ENCODE data around the gene KIF1C. TPM values are rescaled to one million over a fixed set of nuclear protein-coding genes. Genes with fewer than 3 reads are reported as not detected.

The KIF1C gene
- total RNA-seq, 1 experiment from 2014 or later, result 121 TPM

DNA sequence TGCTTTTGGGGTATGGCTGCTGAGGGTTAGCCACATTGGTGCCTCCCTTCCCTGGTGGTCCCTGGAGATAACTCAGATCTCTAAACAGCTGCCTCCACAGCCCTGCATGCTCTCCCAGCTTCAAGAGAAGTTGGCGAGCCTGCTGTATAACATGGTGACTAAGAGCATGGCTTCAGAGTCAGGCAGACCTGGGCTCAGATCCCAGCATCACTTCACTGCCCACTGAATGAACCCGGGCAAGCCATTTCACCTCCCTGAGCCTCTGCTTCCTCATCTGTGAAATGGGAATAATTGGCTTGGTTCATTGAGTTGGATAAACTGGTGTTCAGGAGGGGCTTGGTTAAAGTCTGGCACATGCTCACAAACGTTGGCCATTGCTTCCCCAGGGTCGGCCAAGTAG is 16.6 kb downstream of the KIF1C start:
- Histone ChIP-seq H3K4me3 (replicated peaks in 1 of 2; ENCODE audit: low read depth in 1 of 2, low read length in 2 of 2) (no peak overlapping the region), H2AFZ (ENCODE audit: low read depth, low read length, poor library complexity, severe bottlenecking) (no peak overlapping the region), H3K4me1 (ENCODE audit: control insufficient read depth in 1 of 2, insufficient read depth in 2 of 2, low read length in 2 of 2) (no peaks in the 10 kb centered on the region), H3K36me3 (ENCODE audit: control insufficient read depth in 1 of 2, insufficient read depth in 2 of 2, low read length in 2 of 2) (peaks cover 25 to 32% of the 10 kb centered on the region in 2 experiments), H3K79me2 (ENCODE audit: insufficient read depth, low read length) (no peaks in the 10 kb centered on the region; the same call in 1 of the 2 replicates), H3K9me2 (ENCODE audit: insufficient read depth) (no peaks in the 10 kb centered on the region), H3K27ac (ENCODE audit: low read depth, low read length) (no peak overlapping the region), H3K9me3 (ENCODE audit: control insufficient read depth in 1 of 2, insufficient read depth in 1 of 2, low read depth in 1 of 2, low read length in 2 of 2) (no peaks in the 10 kb centered on the region), H3K27me3 (ENCODE audit: insufficient read depth, low read length) (no peaks in the 10 kb centered on the region), H3K4me2 (ENCODE audit: low read length) (no peak overlapping the region), H4K20me1 (ENCODE audit: insufficient read depth) (no peaks in the 10 kb centered on the region), H3K9ac (ENCODE audit: low read length) (no peak overlapping the region)
- intact Hi-C loops (cut with micrococcal nuclease), result no loop called here
- TF ChIP-seq CEBPB (IDR thresholded peaks at IDR 0.05; ENCODE audit: low read depth) (no peak), POLR2AphosphoS5 (IDR thresholded peaks at IDR 0.05; ENCODE audit: low read depth, low read length) (no peak), EGR1 (IDR thresholded peaks at IDR 0.05; ENCODE audit: low read depth) (no peak), SP1 (IDR thresholded peaks at IDR 0.05; ENCODE audit: low read depth) (no peak), ZFX (IDR thresholded peaks at IDR 0.05) (no peak), RAD21 (IDR thresholded peaks at IDR 0.05; ENCODE audit: low read depth) (no peak), EZH2phosphoT487 (IDR thresholded peaks at IDR 0.05; ENCODE audit: borderline replicate concordance) (no peak), CBX3 (IDR thresholded peaks at IDR 0.05; ENCODE audit: low read depth) (no peak), POLR2A (IDR thresholded peaks at IDR 0.05; ENCODE audit: borderline replicate concordance, extremely low read depth, insufficient read depth, insufficient read length) (no peak), JUND (IDR thresholded peaks at IDR 0.05) (no peak), ZNF274 (IDR thresholded peaks at IDR 0.05; ENCODE audit: low read depth, low read length) (no peak)
- TF ChIP-seq, protein P1, sequence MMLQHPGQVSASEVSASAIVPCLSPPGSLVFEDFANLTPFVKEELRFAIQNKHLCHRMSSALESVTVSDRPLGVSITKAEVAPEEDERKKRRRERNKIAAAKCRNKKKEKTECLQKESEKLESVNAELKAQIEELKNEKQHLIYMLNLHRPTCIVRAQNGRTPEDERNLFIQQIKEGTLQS (IDR thresholded peaks at IDR 0.05), result no peak
- no TSS peak for BruUV-seq (replicated peaks)
- ChIA-PET RAD21 (ENCODE audit: low non-redundant PET in 1 of 2, low total read pairs in 2 of 2, uncharacterized antibody in 2 of 2, unreplicated experiment in 2 of 2) (no interaction called here), CTCF (no interaction called here), POLR2A (no interaction called here)
- DNase-seq (ENCODE audit: low read depth, low spot score), result no peak
- no peak for ATAC-seq

DNA sequence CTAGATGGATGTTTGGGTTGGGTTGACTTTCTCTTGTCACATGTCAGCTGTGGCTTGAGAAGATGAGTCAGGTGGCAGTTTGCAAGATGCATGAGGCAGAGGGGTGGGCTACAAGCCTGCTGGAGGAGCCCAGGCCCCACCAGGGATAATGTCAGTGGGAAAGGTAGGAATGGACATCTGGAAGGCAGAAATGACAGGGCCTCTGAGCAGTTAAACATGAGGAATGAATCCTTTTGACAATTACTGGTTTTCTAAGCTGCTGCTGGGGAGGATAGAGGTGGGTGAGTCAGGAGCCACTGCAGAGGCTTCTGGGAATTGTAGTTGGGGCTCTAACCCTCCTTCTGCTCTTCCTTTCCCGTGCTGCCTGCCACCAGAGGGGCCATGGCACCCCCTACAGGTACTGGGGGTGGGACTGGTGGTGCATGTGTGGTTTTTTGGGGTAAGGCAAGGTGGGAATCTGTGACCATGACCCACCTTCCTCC is 21.8 kb downstream of the KIF1C start:
- ChIA-PET RAD21 (ENCODE audit: low non-redundant PET in 1 of 2, low total read pairs in 2 of 2, uncharacterized antibody in 2 of 2, unreplicated experiment in 2 of 2) (no interaction called here), POLR2A (no interaction called here), CTCF (no interaction called here)
- Histone ChIP-seq H3K27ac (ENCODE audit: low read depth, low read length) (no peak overlapping the region), H3K4me1 (ENCODE audit: control insufficient read depth in 1 of 2, insufficient read depth in 2 of 2, low read length in 2 of 2) (peaks cover 0 to 5% of the 10 kb centered on the region in 2 experiments; a peak in 1 of 4 replicates), H3K9me3 (ENCODE audit: control insufficient read depth in 1 of 2, insufficient read depth in 1 of 2, low read depth in 1 of 2, low read length in 2 of 2) (no peaks in the 10 kb centered on the region), H3K36me3 (ENCODE audit: control insufficient read depth in 1 of 2, insufficient read depth in 2 of 2, low read length in 2 of 2) (peaks cover 17 to 37% of the 10 kb centered on the region in 2 experiments), H3K79me2 (ENCODE audit: insufficient read depth, low read length) (no peaks in the 10 kb centered on the region), H3K9me2 (ENCODE audit: insufficient read depth) (no peaks in the 10 kb centered on the region), H3K4me3 (replicated peaks in 1 of 2; ENCODE audit: low read depth in 1 of 2, low read length in 2 of 2) (no peak overlapping the region), H4K20me1 (ENCODE audit: insufficient read depth) (no peaks in the 10 kb centered on the region), H3K9ac (ENCODE audit: low read length) (no peak overlapping the region), H2AFZ (ENCODE audit: low read depth, low read length, poor library complexity, severe bottlenecking) (no peak overlapping the region), H3K4me2 (ENCODE audit: low read length) (no peak overlapping the region), H3K27me3 (ENCODE audit: insufficient read depth, low read length) (no peaks in the 10 kb centered on the region)
- ATAC-seq, result peak; percentile 76
- BruUV-seq (replicated peaks), result no TSS peak
- intact Hi-C loops (cut with micrococcal nuclease), result no loop called here
- no peak for DNase-seq (ENCODE audit: low read depth, low spot score)
- TF ChIP-seq, protein P2, sequence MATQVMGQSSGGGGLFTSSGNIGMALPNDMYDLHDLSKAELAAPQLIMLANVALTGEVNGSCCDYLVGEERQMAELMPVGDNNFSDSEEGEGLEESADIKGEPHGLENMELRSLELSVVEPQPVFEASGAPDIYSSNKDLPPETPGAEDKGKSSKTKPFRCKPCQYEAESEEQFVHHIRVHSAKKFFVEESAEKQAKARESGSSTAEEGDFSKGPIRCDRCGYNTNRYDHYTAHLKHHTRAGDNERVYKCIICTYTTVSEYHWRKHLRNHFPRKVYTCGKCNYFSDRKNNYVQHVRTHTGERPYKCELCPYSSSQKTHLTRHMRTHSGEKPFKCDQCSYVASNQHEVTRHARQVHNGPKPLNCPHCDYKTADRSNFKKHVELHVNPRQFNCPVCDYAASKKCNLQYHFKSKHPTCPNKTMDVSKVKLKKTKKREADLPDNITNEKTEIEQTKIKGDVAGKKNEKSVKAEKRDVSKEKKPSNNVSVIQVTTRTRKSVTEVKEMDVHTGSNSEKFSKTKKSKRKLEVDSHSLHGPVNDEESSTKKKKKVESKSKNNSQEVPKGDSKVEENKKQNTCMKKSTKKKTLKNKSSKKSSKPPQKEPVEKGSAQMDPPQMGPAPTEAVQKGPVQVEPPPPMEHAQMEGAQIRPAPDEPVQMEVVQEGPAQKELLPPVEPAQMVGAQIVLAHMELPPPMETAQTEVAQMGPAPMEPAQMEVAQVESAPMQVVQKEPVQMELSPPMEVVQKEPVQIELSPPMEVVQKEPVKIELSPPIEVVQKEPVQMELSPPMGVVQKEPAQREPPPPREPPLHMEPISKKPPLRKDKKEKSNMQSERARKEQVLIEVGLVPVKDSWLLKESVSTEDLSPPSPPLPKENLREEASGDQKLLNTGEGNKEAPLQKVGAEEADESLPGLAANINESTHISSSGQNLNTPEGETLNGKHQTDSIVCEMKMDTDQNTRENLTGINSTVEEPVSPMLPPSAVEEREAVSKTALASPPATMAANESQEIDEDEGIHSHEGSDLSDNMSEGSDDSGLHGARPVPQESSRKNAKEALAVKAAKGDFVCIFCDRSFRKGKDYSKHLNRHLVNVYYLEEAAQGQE (IDR thresholded peaks at IDR 0.05; ENCODE audit: low read depth), result no peak
- TF ChIP-seq POLR2A (IDR thresholded peaks at IDR 0.05; ENCODE audit: borderline replicate concordance, extremely low read depth, insufficient read depth, insufficient read length) (no peak), CEBPB (IDR thresholded peaks at IDR 0.05; ENCODE audit: low read depth) (no peak), EGR1 (IDR thresholded peaks at IDR 0.05; ENCODE audit: low read depth) (no peak), ZFX (IDR thresholded peaks at IDR 0.05) (no peak), EZH2 (IDR thresholded peaks at IDR 0.05) (no peak), EZH2phosphoT487 (IDR thresholded peaks at IDR 0.05; ENCODE audit: borderline replicate concordance) (no peak), JUND (IDR thresholded peaks at IDR 0.05) (no peak), POLR2AphosphoS5 (IDR thresholded peaks at IDR 0.05; ENCODE audit: low read depth, low read length) (no peak)
- TF ChIP-seq, protein P3, sequence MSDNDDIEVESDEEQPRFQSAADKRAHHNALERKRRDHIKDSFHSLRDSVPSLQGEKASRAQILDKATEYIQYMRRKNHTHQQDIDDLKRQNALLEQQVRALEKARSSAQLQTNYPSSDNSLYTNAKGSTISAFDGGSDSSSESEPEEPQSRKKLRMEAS (IDR thresholded peaks at IDR 0.05), result no peak
- TF ChIP-seq, protein P4, sequence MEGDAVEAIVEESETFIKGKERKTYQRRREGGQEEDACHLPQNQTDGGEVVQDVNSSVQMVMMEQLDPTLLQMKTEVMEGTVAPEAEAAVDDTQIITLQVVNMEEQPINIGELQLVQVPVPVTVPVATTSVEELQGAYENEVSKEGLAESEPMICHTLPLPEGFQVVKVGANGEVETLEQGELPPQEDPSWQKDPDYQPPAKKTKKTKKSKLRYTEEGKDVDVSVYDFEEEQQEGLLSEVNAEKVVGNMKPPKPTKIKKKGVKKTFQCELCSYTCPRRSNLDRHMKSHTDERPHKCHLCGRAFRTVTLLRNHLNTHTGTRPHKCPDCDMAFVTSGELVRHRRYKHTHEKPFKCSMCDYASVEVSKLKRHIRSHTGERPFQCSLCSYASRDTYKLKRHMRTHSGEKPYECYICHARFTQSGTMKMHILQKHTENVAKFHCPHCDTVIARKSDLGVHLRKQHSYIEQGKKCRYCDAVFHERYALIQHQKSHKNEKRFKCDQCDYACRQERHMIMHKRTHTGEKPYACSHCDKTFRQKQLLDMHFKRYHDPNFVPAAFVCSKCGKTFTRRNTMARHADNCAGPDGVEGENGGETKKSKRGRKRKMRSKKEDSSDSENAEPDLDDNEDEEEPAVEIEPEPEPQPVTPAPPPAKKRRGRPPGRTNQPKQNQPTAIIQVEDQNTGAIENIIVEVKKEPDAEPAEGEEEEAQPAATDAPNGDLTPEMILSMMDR (IDR thresholded peaks at IDR 0.05 in 2 of 3, conservative IDR thresholded peaks at IDR 0.05 in 1 of 3; ENCODE audit: borderline replicate concordance in 1 of 3, insufficient read depth in 1 of 3, low read depth in 2 of 3, low read length in 2 of 3), result peak in 2 of 3 experiments; percentile 10 to 12; a peak in 2 of 6 replicates
